WTC11 (cell line): ENCODE measurements around the gene SIRT5.
A peak's percentile ranks its signal among the peaks of the same experiment; 100 is the strongest.

Experiments
- ATF1 ChIP-seq: sonication (generic); formaldehyde crosslinking; IDR thresholded peaks from 2 replicates; pipeline ENCODE4 v1.8.1; 2023; ENCODE audit warnings: mild to moderate bottlenecking, moderate library complexity, missing genetic modification reagents
- CREM ChIP-seq: sonication (generic); formaldehyde crosslinking; IDR thresholded peaks from 2 replicates; pipeline ENCODE4 v1.8.1; 2022; ENCODE audit warnings: mild to moderate bottlenecking, missing genetic modification reagents, moderate library complexity
- FOXJ3 ChIP-seq: sonication (generic); formaldehyde crosslinking; IDR thresholded peaks from 2 replicates; pipeline ENCODE4 v1.9.0; 2021; ENCODE audit warnings: missing genetic modification reagents, mild to moderate bottlenecking, borderline replicate concordance
- MXD4 ChIP-seq: fragments of 250-450 bp; sonication (Bioruptor Pico); IDR thresholded peaks from 2 replicates; pipeline ENCODE4 v1.8.0; 2021; ENCODE audit warnings: mild to moderate bottlenecking, moderate library complexity, borderline replicate concordance
- SMAD4 ChIP-seq: sonication (generic); formaldehyde crosslinking; IDR thresholded peaks from 2 replicates; pipeline ENCODE4 v1.8.0; 2022; ENCODE audit warnings: mild to moderate bottlenecking, missing genetic modification reagents
- SP1 ChIP-seq: sonication (generic); formaldehyde crosslinking; conservative IDR thresholded peaks from 2 replicates; pipeline ENCODE4 v1.8.1; 2022; ENCODE audit warnings: missing genetic modification reagents
- TF ChIP-seq, protein P1 (sequence below): fragments of 200-600 bp; IDR thresholded peaks from 2 replicates; pipeline ENCODE4 v1.8.0; 2022; ENCODE audit warnings: antibody characterized with exemption
- TF ChIP-seq, protein P2 (sequence below): sonication (generic); formaldehyde crosslinking; IDR thresholded peaks from 2 replicates; pipeline ENCODE4 v1.8.1; 2023; ENCODE audit warnings: mild to moderate bottlenecking, missing genetic modification reagents, moderate library complexity
- TF ChIP-seq, protein P3 (sequence below): sonication (generic); formaldehyde crosslinking; IDR thresholded peaks from 2 replicates; pipeline ENCODE4 v1.8.0; 2022; ENCODE audit warnings: mild to moderate bottlenecking, missing genetic modification reagents

DNA sequence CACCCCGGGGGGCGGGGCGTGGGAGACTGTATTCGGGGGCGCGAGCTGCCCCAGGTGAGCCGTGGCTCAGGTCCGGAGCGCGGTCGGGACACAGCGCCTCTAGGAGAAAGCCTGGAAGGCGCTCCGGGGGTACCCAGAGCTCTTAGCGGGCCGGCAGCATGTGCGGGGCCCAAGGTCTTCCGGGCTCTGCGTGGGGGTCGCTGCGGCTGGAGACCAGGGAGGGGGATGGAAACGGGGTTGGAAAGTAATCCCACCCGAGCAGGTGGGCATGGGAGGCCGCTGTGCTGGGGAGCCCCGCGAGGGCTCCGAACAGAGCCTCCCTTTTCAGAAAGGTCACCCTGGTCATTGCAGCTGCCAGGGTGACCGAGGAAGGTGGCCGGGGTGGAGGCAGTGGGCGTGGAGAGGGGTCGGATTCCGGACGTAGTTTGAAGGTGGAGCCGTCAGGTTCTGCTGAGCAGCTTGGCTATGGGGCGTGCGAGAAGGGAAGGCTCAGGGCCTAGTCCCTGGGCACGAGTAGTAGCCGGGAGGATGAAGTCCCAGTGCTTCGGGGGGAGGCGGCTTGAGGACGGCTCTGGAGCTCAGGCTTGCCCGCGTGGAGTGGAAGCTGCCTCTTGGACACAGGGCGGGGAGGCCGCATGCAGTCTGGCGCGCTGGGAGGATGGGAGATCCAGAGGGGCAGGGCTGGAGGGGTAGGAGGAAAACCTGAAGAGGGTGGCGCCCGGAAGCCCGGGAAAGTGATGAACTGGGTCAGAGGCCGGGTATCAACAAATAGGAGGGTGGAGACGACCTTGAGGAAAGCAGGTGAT, at the start of gene SIRT5:
- TF ChIP-seq, protein P1, sequence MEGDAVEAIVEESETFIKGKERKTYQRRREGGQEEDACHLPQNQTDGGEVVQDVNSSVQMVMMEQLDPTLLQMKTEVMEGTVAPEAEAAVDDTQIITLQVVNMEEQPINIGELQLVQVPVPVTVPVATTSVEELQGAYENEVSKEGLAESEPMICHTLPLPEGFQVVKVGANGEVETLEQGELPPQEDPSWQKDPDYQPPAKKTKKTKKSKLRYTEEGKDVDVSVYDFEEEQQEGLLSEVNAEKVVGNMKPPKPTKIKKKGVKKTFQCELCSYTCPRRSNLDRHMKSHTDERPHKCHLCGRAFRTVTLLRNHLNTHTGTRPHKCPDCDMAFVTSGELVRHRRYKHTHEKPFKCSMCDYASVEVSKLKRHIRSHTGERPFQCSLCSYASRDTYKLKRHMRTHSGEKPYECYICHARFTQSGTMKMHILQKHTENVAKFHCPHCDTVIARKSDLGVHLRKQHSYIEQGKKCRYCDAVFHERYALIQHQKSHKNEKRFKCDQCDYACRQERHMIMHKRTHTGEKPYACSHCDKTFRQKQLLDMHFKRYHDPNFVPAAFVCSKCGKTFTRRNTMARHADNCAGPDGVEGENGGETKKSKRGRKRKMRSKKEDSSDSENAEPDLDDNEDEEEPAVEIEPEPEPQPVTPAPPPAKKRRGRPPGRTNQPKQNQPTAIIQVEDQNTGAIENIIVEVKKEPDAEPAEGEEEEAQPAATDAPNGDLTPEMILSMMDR = no peak
- no peak for TF ChIP-seq FOXJ3
- TF ChIP-seq CREM (CRISPR knock-in tag) = 0 out of 2 replicates have a peak, but pooled peaks have one; percentile 24
- no peak for TF ChIP-seq SMAD4 (CRISPR knock-in tag)
- TF ChIP-seq, protein P2, sequence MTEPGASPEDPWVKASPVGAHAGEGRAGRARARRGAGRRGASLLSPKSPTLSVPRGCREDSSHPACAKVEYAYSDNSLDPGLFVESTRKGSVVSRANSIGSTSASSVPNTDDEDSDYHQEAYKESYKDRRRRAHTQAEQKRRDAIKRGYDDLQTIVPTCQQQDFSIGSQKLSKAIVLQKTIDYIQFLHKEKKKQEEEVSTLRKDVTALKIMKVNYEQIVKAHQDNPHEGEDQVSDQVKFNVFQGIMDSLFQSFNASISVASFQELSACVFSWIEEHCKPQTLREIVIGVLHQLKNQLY (CRISPR knock-in tag) = 0 out of 2 replicates have a peak, but pooled peaks have one; percentile 25
- no peak for TF ChIP-seq MXD4 (CRISPR knock-in tag)
- 0 out of 2 replicates have a peak, but pooled peaks have one; percentile 40 for TF ChIP-seq ATF1 (CRISPR knock-in tag)
- TF ChIP-seq, protein P3, sequence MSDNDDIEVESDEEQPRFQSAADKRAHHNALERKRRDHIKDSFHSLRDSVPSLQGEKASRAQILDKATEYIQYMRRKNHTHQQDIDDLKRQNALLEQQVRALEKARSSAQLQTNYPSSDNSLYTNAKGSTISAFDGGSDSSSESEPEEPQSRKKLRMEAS (CRISPR knock-in tag) = peak; percentile 44; the same call in 1 of the 2 replicates
- peak; percentile 46 for TF ChIP-seq SP1 (CRISPR knock-in tag)
